Neuronal stem cell (in vitro differentiated cells): Measurements from ENCODE around the gene TUB.
A peak's percentile ranks its signal among the peaks of the same experiment; 100 is the strongest.

Experiments
- DNase-seq: peaks from one replicate; pipeline ENCODE4 v3.0.0-alpha.2; 2013; ENCODE audit warnings: low spot score
- H2AFZ ChIP-seq: one replicate; pipeline ENCODE4 v1.6.1; 2013; ENCODE audit warnings: mild to moderate bottlenecking, low read length, inconsistent platforms
- H2AK5ac ChIP-seq: 2 replicates; pipeline ENCODE4 v1.6.1; 2013; ENCODE audit warnings: low read depth, mild to moderate bottlenecking, inconsistent platforms, low read length, moderate library complexity, mixed read lengths
- H2BK120ac ChIP-seq: 2 replicates; pipeline ENCODE4 v1.6.1; 2013; ENCODE audit warnings: low read depth, mild to moderate bottlenecking, inconsistent platforms, low read length, moderate library complexity, mixed read lengths
- H2BK12ac ChIP-seq: one replicate; pipeline ENCODE4 v1.6.1; 2013; ENCODE audit warnings: low read length, inconsistent platforms
- H2BK15ac ChIP-seq: 2 replicates; pipeline ENCODE4 v1.6.1; 2013; ENCODE audit warnings: mild to moderate bottlenecking, low read length, inconsistent platforms, mixed read lengths
- H2BK5ac ChIP-seq: one replicate; pipeline ENCODE4 v1.6.1; 2013; ENCODE audit warnings: inconsistent platforms, mild to moderate bottlenecking, low read length, moderate library complexity
- H3K14ac ChIP-seq: one replicate; pipeline ENCODE4 v1.6.1; 2013; ENCODE audit warnings: low read length, inconsistent platforms
- H3K18ac ChIP-seq: 2 replicates; pipeline ENCODE4 v1.6.1; 2013; ENCODE audit warnings: low read length, inconsistent platforms
- H3K23ac ChIP-seq: 2 replicates; pipeline ENCODE4 v1.6.1; 2013; ENCODE audit warnings: low read depth, mild to moderate bottlenecking, mixed read lengths, low read length, inconsistent platforms; ENCODE audit not compliant: poor library complexity
- H3K27ac ChIP-seq: replicated peaks from 3 replicates; pipeline ENCODE4 v1.5.1; 2013; ENCODE audit warnings: low read length, inconsistent platforms
- H3K27me3 ChIP-seq, 3 experiments: 2 replicates each; pipeline ENCODE4 v1.6.1; 2013; ENCODE audit warnings: low read length in 3 of 3, mild to moderate bottlenecking in 2 of 3, inconsistent platforms in 1 of 3, low read depth in 1 of 3, mixed read lengths in 1 of 3, moderate library complexity in 1 of 3; ENCODE audit not compliant: control insufficient read depth in 3 of 3, insufficient read depth in 3 of 3
- H3K36me3 ChIP-seq, 2 donors: replicated peaks in 1 of 2; 2 replicates each; pipeline ENCODE4 v1.6.1; 2013; ENCODE audit warnings: low read length in 2 of 2; ENCODE audit not compliant: control insufficient read depth in 2 of 2, insufficient read depth in 2 of 2
- H3K4ac ChIP-seq: 2 replicates; pipeline ENCODE4 v1.6.1; 2013; ENCODE audit warnings: inconsistent platforms, mild to moderate bottlenecking, low read length, moderate library complexity
- H3K4me1 ChIP-seq, 2 donors: 1 replicate in 1 of 2; 2 replicates in 1 of 2; pipeline ENCODE4 v1.6.1; 2013; ENCODE audit warnings: low read length in 2 of 2, low read depth in 1 of 2; ENCODE audit not compliant: control insufficient read depth in 2 of 2, insufficient read depth in 1 of 2
- H3K4me2 ChIP-seq: one replicate; pipeline ENCODE4 v1.6.1; 2013; ENCODE audit warnings: mild to moderate bottlenecking, low read length, inconsistent platforms; ENCODE audit not compliant: insufficient read depth, poor library complexity, severe bottlenecking
- H3K4me3 ChIP-seq, 2 donors: 2 replicates each; pipeline ENCODE4 v1.5.1; 2013; ENCODE audit warnings: low read length in 2 of 2, mild to moderate bottlenecking in 2 of 2, inconsistent platforms in 1 of 2, moderate library complexity in 1 of 2
- H3K79me1 ChIP-seq: one replicate; pipeline ENCODE4 v1.6.1; 2013; ENCODE audit warnings: low read depth, mild to moderate bottlenecking, inconsistent platforms, low read length, moderate library complexity
- H3K9ac ChIP-seq: one replicate; pipeline ENCODE4 v1.6.1; 2013; ENCODE audit warnings: mild to moderate bottlenecking, low read depth, low read length, inconsistent platforms; ENCODE audit not compliant: poor library complexity
- H3K9me3 ChIP-seq, 2 donors: replicated peaks in 1 of 2; 2 replicates each; pipeline versions ENCODE3 to v1.6.1; 2013; ENCODE audit warnings: low read length in 2 of 2, mild to moderate bottlenecking in 2 of 2, inconsistent platforms in 1 of 2, low read depth in 1 of 2, mixed read lengths in 1 of 2, moderate library complexity in 1 of 2; ENCODE audit not compliant: control insufficient read depth in 2 of 2, insufficient read depth in 1 of 2
- H4K8ac ChIP-seq: one replicate; pipeline ENCODE4 v1.6.1; 2013; ENCODE audit warnings: low read depth, mild to moderate bottlenecking, inconsistent platforms, low read length, moderate library complexity
- H4K91ac ChIP-seq: one replicate; pipeline ENCODE4 v1.6.1; 2013; ENCODE audit warnings: low read length, low read depth, mild to moderate bottlenecking, inconsistent platforms; ENCODE audit not compliant: poor library complexity
- WGBS, 2 donors: extraction: QIAGEN DNeasy Blood & Tissue Kit; methylation state at CpG; one replicate each; pipeline ENCODE4 v1.1.7; 2013; ENCODE audit warnings: missing lambda C conversion rate in 2 of 2, mixed read lengths in 1 of 2; ENCODE audit not compliant: insufficient read length in 2 of 2, insufficient replicate concordance in 1 of 2; ENCODE audit errors: extremely low coverage in 2 of 2; 5-methylcytosine and 5-hydroxymethylcytosine counted together

The TUB gene

GRCh38 chr11:8067929-8068575 lies 13.0 kb upstream of the TUB start:
- no peaks in the 10 kb centered on the region for H3K79me1 ChIP-seq
- DNase-seq, result no peak
- no peak overlapping the region for H2BK15ac ChIP-seq
- no peak overlapping the region for H3K9ac ChIP-seq
- no peak overlapping the region for H2BK120ac ChIP-seq
- no peak overlapping the region for H3K27ac ChIP-seq
- peak overlapping the region; percentile 68 for H2AFZ ChIP-seq
- H2BK12ac ChIP-seq, result no peak overlapping the region
- no peak overlapping the region for H3K4me3 ChIP-seq
- H3K27me3 ChIP-seq, result peaks cover 0 to 49% (median 0%) of the 10 kb centered on the region in 3 experiments
- no peaks in the 10 kb centered on the region for H3K36me3 ChIP-seq
- H3K9me3 ChIP-seq, result peaks cover 0 to 2% of the 10 kb centered on the region in 2 donors
- H3K14ac ChIP-seq, result no peak overlapping the region
- H2AK5ac ChIP-seq, result no peak overlapping the region
- H3K4ac ChIP-seq, result no peak overlapping the region
- peaks cover 10 to 14% of the 10 kb centered on the region in 2 donors for H3K4me1 ChIP-seq
- no peak overlapping the region for H2BK5ac ChIP-seq
- no peak overlapping the region for H3K23ac ChIP-seq
- no peak overlapping the region for H4K8ac ChIP-seq
- no peak overlapping the region for H3K18ac ChIP-seq
- no peak overlapping the region for H4K91ac ChIP-seq
- no peak overlapping the region for H3K4me2 ChIP-seq
- WGBS, 2 donors, result no CpG with 5 or more reads among the region's 13 CpGs

DNA sequence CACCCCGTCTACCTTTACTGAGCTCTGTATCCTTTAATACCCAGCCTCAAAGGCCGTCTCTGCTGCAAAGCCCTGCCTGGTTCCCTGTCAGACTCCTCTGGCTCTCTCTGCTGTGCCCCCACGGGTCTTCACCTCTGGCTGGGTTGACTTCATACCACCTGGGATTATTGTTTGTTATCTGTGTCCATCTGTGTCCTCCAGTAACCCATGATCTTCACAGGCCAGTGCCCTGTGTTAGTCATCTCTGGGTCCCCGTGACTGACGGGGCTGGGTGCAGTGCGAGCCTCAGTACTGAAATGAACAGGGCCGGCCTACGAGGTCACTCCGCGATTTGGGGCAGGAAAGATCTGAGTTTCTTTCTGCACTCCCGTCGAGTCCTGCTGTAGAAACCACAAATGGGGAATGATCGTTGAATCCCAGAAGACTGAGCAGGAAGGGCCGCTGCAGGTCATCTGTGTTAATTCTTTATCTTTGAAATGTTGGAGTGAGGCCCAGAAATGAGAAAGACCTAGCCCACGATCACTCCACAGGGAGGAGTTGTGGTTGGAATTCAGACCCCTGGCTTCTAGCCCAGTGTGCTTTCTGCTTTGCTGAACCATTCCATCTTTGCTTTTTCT lies 12.3 kb upstream of the TUB start:
- no peak overlapping the region for H3K18ac ChIP-seq
- H3K4ac ChIP-seq, result no peak overlapping the region
- no peak overlapping the region for H3K27ac ChIP-seq
- no peak overlapping the region for H3K23ac ChIP-seq
- WGBS, 2 donors, result no CpG with 5 or more reads among the region's 15 CpGs
- H3K4me3 ChIP-seq, result no peak overlapping the region
- no peak overlapping the region for H2BK5ac ChIP-seq
- H2BK120ac ChIP-seq, result no peak overlapping the region
- H2BK15ac ChIP-seq, result no peak overlapping the region
- no peaks in the 10 kb centered on the region for H3K36me3 ChIP-seq
- H3K4me2 ChIP-seq, result no peak overlapping the region
- peaks cover 10 to 14% of the 10 kb centered on the region in 2 donors for H3K4me1 ChIP-seq
- peak overlapping the region; percentile 68 for H2AFZ ChIP-seq
- peaks cover 0 to 56% (median 0%) of the 10 kb centered on the region in 3 experiments for H3K27me3 ChIP-seq
- no peak overlapping the region for H4K91ac ChIP-seq
- no peak overlapping the region for H4K8ac ChIP-seq
- DNase-seq, result no peak
- no peak overlapping the region for H3K14ac ChIP-seq
- no peaks in the 10 kb centered on the region for H3K79me1 ChIP-seq
- H2BK12ac ChIP-seq, result no peak overlapping the region
- no peak overlapping the region for H3K9ac ChIP-seq
- peaks cover 0 to 2% of the 10 kb centered on the region in 2 donors for H3K9me3 ChIP-seq
- no peak overlapping the region for H2AK5ac ChIP-seq

DNA sequence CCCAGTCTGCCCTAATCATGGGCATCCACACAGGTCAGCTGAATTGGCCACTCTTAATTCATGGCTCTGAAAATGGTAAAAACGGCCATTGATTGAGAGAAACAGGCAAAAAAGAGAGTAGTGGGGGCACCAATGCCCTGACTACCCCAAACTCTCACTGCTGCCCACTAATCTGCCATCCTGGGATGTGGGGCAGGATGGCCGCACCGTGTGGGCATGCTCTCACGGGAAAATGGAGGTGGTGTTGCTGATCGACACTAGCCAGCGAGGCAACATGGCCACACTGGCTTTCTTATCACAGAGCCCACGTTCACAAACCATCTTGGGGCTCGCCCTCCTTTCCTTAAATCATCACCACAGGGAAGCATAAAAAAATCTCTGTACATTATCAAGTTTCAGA lies 11.2 kb upstream of the TUB start:
- peaks cover 0 to 2% of the 10 kb centered on the region in 2 donors for H3K9me3 ChIP-seq

GRCh38 chr11:8070417-8071115 lies 10.4 kb upstream of the TUB start:
- Histone ChIP-seq H3K27ac (no peak overlapping the region), H3K79me1 (no peaks in the 10 kb centered on the region), H2AK5ac (no peak overlapping the region), H3K14ac (no peak overlapping the region), H2BK120ac (no peak overlapping the region), H2BK5ac (no peak overlapping the region), H4K8ac (no peak overlapping the region), H2BK15ac (no peak overlapping the region), H4K91ac (no peak overlapping the region), H3K4me1 (peaks cover 10 to 14% of the 10 kb centered on the region in 2 donors), H3K4me2 (no peak overlapping the region), H3K23ac (no peak overlapping the region), H3K36me3 (no peaks in the 10 kb centered on the region), H3K4me3 (no peak overlapping the region), H3K9ac (no peak overlapping the region), H2BK12ac (no peak overlapping the region), H3K4ac (no peak overlapping the region), H3K27me3 (peaks cover 0 to 48% (median 0%) of the 10 kb centered on the region in 3 experiments), H2AFZ (no peak overlapping the region), H3K18ac (no peak overlapping the region), H3K9me3 (peaks cover 0 to 2% of the 10 kb centered on the region in 2 donors)
- WGBS, 2 donors, result no CpG with 5 or more reads among the region's 3 CpGs
- no peak for DNase-seq

More for the DNA sequence above, 11.2 kb upstream of the TUB start:
- peak overlapping the region; percentile 95 for H3K23ac ChIP-seq
- H2BK15ac ChIP-seq, result no peak overlapping the region
- DNase-seq, result no peak
- peak overlapping the region; percentile 37 for H3K18ac ChIP-seq
- peak overlapping the region; percentile 51 for H2AK5ac ChIP-seq
- peak overlapping the region; percentile 40 for H3K14ac ChIP-seq
- H2BK5ac ChIP-seq, result no peak overlapping the region
- no peak overlapping the region for H3K27ac ChIP-seq
- H3K36me3 ChIP-seq, result no peaks in the 10 kb centered on the region
- no CpG with 5 or more reads among the region's 8 CpGs for WGBS, 2 donors
- H4K8ac ChIP-seq, result no peak overlapping the region
- no peak overlapping the region for H3K4me3 ChIP-seq
- peak overlapping the region; percentile 92 for H4K91ac ChIP-seq
- H3K4me1 ChIP-seq, result peaks cover 10 to 14% of the 10 kb centered on the region in 2 donors
- H3K9ac ChIP-seq, result peak overlapping the region; percentile 26
- no peak overlapping the region for H3K4me2 ChIP-seq
- peak overlapping the region; percentile 87 for H2BK12ac ChIP-seq
- no peak overlapping the region for H2BK120ac ChIP-seq
- H3K79me1 ChIP-seq, result no peaks in the 10 kb centered on the region
- no peak overlapping the region for H3K4ac ChIP-seq
- H2AFZ ChIP-seq, result no peak overlapping the region
- H3K27me3 ChIP-seq, result peaks cover 0 to 55% (median 0%) of the 10 kb centered on the region in 3 experiments
